ENCODE results near the gene WNT7B. TPM values are rescaled to one million over a fixed set of nuclear protein-coding genes. Genes with fewer than 3 reads are reported as not detected.

WNT7B gene
- total and polyA plus RNA-seq, 2 experiments from 2014 or later = 0.10 TPM; not detected in 1

DNA sequence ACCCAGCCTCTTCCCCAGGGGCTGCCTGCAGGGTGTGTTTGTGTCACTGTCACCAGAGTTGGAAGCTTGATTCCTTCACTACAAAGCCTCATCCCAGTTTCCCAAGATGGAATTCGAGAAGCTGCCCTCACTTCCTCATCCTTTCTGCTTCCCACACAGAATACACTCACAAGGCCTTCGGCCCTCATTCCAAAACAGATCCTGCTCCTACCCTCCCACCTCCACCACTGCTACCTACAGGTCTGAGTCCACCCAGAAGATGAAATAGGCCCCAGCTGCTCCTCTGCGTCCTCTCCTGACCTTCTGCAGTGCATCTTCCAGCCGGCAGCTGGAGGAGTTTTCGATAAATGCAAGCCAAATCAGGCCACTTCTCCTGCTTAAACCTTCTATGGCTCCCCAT, 6.8 kb upstream of the WNT7B start:
- TF ChIP-seq STAT1 (IDR thresholded peaks at IDR 0.05; ENCODE audit: unreplicated experiment) (no peak), NANOG (IDR thresholded peaks at IDR 0.05; ENCODE audit: borderline replicate concordance) (no peak), JUNB (IDR thresholded peaks at IDR 0.05; ENCODE audit: unreplicated experiment) (no peak), EZH2phosphoT487 (IDR thresholded peaks at IDR 0.05; ENCODE audit: unreplicated experiment) (no peak), ZNF114 (CRISPR knock-in tag; IDR thresholded peaks at IDR 0.05) (no peak), EZH2 (IDR thresholded peaks at IDR 0.05; ENCODE audit: low read depth, unreplicated experiment) (no peak), CREB1 (CRISPR knock-in tag; IDR thresholded peaks at IDR 0.05; ENCODE audit: low read depth) (no peak), POLR2AphosphoS5 (IDR thresholded peaks at IDR 0.05; ENCODE audit: low read depth) (no peak), ZNF331 (CRISPR knock-in tag; IDR thresholded peaks at IDR 0.05; ENCODE audit: low read depth) (no peak)
- TF ChIP-seq, protein P1, sequence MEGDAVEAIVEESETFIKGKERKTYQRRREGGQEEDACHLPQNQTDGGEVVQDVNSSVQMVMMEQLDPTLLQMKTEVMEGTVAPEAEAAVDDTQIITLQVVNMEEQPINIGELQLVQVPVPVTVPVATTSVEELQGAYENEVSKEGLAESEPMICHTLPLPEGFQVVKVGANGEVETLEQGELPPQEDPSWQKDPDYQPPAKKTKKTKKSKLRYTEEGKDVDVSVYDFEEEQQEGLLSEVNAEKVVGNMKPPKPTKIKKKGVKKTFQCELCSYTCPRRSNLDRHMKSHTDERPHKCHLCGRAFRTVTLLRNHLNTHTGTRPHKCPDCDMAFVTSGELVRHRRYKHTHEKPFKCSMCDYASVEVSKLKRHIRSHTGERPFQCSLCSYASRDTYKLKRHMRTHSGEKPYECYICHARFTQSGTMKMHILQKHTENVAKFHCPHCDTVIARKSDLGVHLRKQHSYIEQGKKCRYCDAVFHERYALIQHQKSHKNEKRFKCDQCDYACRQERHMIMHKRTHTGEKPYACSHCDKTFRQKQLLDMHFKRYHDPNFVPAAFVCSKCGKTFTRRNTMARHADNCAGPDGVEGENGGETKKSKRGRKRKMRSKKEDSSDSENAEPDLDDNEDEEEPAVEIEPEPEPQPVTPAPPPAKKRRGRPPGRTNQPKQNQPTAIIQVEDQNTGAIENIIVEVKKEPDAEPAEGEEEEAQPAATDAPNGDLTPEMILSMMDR (conservative IDR thresholded peaks at IDR 0.05; ENCODE audit: low read depth in 2 of 2) = no peak
- TF ChIP-seq, protein P2, sequence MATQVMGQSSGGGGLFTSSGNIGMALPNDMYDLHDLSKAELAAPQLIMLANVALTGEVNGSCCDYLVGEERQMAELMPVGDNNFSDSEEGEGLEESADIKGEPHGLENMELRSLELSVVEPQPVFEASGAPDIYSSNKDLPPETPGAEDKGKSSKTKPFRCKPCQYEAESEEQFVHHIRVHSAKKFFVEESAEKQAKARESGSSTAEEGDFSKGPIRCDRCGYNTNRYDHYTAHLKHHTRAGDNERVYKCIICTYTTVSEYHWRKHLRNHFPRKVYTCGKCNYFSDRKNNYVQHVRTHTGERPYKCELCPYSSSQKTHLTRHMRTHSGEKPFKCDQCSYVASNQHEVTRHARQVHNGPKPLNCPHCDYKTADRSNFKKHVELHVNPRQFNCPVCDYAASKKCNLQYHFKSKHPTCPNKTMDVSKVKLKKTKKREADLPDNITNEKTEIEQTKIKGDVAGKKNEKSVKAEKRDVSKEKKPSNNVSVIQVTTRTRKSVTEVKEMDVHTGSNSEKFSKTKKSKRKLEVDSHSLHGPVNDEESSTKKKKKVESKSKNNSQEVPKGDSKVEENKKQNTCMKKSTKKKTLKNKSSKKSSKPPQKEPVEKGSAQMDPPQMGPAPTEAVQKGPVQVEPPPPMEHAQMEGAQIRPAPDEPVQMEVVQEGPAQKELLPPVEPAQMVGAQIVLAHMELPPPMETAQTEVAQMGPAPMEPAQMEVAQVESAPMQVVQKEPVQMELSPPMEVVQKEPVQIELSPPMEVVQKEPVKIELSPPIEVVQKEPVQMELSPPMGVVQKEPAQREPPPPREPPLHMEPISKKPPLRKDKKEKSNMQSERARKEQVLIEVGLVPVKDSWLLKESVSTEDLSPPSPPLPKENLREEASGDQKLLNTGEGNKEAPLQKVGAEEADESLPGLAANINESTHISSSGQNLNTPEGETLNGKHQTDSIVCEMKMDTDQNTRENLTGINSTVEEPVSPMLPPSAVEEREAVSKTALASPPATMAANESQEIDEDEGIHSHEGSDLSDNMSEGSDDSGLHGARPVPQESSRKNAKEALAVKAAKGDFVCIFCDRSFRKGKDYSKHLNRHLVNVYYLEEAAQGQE (IDR thresholded peaks at IDR 0.05; ENCODE audit: unreplicated experiment) = no peak
- TF ChIP-seq, protein P3, sequence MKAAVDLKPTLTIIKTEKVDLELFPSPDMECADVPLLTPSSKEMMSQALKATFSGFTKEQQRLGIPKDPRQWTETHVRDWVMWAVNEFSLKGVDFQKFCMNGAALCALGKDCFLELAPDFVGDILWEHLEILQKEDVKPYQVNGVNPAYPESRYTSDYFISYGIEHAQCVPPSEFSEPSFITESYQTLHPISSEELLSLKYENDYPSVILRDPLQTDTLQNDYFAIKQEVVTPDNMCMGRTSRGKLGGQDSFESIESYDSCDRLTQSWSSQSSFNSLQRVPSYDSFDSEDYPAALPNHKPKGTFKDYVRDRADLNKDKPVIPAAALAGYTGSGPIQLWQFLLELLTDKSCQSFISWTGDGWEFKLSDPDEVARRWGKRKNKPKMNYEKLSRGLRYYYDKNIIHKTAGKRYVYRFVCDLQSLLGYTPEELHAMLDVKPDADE (IDR thresholded peaks at IDR 0.05) = no peak
- TF ChIP-seq, protein P4, sequence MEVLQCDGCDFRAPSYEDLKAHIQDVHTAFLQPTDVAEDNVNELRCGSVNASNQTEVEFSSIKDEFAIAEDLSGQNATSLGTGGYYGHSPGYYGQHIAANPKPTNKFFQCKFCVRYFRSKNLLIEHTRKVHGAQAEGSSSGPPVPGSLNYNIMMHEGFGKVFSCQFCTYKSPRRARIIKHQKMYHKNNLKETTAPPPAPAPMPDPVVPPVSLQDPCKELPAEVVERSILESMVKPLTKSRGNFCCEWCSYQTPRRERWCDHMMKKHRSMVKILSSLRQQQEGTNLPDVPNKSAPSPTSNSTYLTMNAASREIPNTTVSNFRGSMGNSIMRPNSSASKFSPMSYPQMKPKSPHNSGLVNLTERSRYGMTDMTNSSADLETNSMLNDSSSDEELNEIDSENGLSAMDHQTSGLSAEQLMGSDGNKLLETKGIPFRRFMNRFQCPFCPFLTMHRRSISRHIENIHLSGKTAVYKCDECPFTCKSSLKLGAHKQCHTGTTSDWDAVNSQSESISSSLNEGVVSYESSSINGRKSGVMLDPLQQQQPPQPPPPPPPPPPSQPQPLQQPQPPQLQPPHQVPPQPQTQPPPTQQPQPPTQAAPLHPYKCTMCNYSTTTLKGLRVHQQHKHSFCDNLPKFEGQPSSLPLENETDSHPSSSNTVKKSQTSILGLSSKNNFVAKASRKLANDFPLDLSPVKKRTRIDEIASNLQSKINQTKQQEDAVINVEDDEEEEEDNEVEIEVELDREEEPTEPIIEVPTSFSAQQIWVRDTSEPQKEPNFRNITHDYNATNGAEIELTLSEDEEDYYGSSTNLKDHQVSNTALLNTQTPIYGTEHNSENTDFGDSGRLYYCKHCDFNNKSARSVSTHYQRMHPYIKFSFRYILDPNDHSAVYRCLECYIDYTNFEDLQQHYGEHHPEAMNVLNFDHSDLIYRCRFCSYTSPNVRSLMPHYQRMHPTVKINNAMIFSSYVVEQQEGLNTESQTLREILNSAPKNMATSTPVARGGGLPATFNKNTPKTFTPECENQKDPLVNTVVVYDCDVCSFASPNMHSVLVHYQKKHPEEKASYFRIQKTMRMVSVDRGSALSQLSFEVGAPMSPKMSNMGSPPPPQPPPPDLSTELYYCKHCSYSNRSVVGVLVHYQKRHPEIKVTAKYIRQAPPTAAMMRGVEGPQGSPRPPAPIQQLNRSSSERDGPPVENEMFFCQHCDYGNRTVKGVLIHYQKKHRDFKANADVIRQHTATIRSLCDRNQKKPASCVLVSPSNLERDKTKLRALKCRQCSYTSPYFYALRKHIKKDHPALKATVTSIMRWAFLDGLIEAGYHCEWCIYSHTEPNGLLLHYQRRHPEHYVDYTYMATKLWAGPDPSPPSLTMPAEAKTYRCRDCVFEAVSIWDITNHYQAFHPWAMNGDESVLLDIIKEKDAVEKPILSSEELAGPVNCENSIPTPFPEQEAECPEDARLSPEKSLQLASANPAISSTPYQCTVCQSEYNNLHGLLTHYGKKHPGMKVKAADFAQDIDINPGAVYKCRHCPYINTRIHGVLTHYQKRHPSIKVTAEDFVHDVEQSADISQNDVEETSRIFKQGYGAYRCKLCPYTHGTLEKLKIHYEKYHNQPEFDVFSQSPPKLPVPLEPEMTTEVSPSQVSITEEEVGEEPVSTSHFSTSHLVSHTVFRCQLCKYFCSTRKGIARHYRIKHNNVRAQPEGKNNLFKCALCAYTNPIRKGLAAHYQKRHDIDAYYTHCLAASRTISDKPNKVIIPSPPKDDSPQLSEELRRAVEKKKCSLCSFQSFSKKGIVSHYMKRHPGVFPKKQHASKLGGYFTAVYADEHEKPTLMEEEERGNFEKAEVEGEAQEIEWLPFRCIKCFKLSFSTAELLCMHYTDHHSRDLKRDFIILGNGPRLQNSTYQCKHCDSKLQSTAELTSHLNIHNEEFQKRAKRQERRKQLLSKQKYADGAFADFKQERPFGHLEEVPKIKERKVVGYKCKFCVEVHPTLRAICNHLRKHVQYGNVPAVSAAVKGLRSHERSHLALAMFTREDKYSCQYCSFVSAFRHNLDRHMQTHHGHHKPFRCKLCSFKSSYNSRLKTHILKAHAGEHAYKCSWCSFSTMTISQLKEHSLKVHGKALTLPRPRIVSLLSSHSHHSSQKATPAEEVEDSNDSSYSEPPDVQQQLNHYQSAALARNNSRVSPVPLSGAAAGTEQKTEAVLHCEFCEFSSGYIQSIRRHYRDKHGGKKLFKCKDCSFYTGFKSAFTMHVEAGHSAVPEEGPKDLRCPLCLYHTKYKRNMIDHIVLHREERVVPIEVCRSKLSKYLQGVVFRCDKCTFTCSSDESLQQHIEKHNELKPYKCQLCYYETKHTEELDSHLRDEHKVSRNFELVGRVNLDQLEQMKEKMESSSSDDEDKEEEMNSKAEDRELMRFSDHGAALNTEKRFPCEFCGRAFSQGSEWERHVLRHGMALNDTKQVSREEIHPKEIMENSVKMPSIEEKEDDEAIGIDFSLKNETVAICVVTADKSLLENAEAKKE (CRISPR knock-in tag; IDR thresholded peaks at IDR 0.05) = no peak
- H2AFZ ChIP-seq = no peak overlapping the region
- Mint-ChIP-seq H3K4me1 (no peaks in the 10 kb centered on the region), H3K27ac (no peak overlapping the region), H3K27me3 (ENCODE audit: insufficient read depth, low read depth, poor library complexity) (peaks cover 3% of the 10 kb centered on the region), H3K36me3 (ENCODE audit: low read depth) (no peaks in the 10 kb centered on the region; the same call in 2 of the 3 replicates), H3K9me3 (peaks cover 15% of the 10 kb centered on the region), H3K4me3 (no peak overlapping the region)
- H3K4me2 ChIP-seq = no peak overlapping the region
- DNase-seq (ENCODE audit: low spot score) (no peak), ATAC-seq (no peak)
- H4K20me1 ChIP-seq (replicated peaks; ENCODE audit: insufficient read depth) = no peaks in the 10 kb centered on the region; the same call in 1 of the 2 replicates
- peaks cover 12% of the 10 kb centered on the region for H3F3A ChIP-seq (replicated peaks; ENCODE audit: low read depth)
- no peaks in the 10 kb centered on the region for H3K36me3 ChIP-seq (ENCODE audit: insufficient read depth)
- no peaks in the 10 kb centered on the region for H3K4me1 ChIP-seq (ENCODE audit: insufficient read depth)
- no peak overlapping the region for H3K27ac ChIP-seq (ENCODE audit: low read depth)
- H3K79me2 ChIP-seq (replicated peaks; ENCODE audit: insufficient read depth) = no peaks in the 10 kb centered on the region
- no peaks in the 10 kb centered on the region for H3K9me2 ChIP-seq (ENCODE audit: insufficient read depth)
- peaks cover 8% of the 10 kb centered on the region; the same call in 1 of the 2 replicates for H3K27me3 ChIP-seq (ENCODE audit: insufficient read depth)
- no peak overlapping the region for H3K4me3 ChIP-seq

Data from GM23338 (cell line).